Epidermal melanocyte (primary cell): Measurements from ENCODE around the gene PRKAR2A.

Source experiments
- DNase-seq: peaks from one replicate; pipeline ENCODE4 v3.0.0; 2011; ENCODE audit warnings: low spot score; ENCODE audit not compliant: insufficient read length

Gene PRKAR2A

DNA sequence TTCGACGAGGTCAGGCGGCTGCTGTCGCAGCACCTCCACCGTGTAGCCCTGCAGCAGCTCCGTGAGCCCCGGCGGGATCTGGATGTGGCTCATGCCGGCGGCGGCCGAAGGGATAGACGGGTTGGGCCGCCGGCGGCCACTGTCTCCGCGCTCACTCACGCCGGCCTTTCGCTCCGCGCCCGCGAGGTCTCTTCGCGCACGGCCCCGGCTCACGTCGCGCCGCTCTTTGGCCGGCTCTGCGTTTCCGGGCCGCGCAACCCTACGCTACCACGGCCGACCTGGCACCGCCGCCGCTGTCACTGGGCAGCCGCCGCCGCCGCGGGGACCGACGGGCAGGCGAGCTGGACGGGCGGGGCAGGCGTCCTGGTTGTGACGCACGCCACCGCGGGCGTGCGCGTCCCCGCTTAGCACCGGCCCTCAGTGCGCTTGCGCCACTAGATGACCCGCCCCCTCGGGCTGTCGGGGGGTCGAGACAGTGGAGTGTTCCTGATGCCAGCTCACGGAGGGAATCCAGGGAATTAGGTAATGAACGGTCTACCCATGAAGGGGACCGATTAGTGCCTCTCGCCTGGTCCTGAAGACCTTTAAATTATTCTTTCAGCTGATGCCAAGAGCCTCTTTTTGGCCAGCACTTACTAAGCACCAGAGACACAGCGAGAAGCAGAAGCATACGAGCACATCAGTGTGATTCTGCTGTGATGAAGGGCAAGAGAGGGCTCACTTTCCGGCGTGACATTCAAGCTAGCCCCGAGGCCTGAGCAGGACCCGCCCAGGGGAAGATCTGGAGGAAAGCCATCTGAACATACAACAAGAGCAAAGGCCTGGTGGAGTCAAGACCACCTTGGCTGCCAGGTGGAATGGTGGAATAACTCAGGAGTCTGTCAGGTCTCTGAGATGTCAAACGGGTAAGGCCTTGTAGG is at the start of gene PRKAR2A:
Gene PRKAR2A, minus strand, starts transcription at position 371 of the 920 bp plus-strand sequence. Its CDS starts 278 bp downstream, at position 93.
- DNase-seq, result peak; percentile 94

DNA sequence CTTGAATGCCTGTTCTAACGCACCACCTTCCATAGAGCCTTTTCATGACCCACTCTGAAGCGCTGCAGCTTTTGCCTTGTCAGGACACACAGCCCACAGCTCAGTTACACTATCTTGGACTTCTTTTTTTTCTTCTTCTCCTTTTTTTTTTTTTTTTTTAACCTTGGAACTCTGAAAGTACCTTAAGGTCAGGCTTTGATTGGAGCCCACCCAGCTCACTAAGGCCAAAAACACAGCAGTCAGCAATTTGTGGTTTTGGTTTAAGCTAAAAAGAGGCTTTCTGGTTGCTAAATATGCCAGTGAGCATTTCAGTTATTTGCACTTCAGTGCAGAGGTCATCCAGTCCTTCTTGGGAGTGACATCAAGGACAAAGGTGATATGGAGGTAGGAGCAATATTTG is 49.3 kb upstream of the PRKAR2A start:
- no peak for DNase-seq

DNA sequence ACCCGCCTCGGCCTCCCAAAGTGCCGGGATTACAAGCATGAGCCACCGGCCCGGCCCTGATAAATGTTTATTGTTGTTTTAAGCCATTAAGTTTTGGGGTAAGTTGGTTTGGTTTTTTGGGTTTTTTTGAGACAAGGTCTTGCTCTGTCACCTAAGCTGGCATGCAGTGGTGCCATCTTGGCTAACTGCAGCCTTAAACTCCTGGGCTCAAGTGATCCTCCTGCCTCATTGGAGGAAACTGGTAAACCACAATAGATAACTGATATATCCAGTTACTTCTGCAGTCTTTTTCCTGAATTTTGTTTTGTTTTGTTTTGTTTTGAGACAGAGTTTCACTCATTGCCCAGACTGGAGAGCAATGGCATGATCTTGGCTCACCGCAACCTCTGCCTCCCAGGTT is 46.8 kb upstream of the PRKAR2A start:
- no peak for DNase-seq

DNA sequence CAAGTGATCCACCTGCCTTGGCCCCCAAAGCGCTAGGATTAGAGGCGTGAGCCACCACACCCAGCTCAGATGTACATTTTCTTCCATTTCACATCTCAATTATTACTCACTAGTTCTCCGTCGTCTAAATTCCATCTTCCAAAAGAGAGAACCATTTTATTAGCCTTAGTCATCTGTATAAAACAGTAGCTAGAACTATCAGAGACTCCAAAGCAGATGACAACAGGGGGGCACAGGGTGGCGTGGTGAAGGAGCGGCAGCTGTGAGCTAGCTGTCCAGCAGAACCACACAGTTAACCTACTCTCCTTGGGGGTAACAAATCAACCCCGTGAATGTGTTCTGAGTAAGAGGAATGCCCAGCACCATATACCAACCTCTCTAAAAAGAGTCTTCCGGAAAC is 43.9 kb upstream of the PRKAR2A start:
- no peak for DNase-seq

DNA sequence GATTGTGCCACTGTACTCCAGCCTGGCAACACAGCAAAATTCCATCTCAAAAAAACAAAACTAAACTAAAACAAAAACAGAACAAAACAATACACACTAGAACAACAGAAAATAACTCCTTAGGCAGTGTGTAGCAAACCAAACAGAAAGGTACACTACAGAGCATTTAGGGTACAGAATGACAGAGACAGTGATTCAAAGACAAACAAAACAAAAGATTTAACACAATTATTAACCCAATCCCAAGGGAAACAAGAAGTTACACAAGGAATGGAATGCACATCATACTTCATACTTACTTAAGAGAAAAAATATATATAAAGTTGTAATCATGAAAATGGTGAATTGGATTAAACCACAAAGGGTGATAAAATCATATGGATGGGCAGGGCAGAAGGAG is 38.1 kb upstream of the PRKAR2A start:
- no peak for DNase-seq

DNA sequence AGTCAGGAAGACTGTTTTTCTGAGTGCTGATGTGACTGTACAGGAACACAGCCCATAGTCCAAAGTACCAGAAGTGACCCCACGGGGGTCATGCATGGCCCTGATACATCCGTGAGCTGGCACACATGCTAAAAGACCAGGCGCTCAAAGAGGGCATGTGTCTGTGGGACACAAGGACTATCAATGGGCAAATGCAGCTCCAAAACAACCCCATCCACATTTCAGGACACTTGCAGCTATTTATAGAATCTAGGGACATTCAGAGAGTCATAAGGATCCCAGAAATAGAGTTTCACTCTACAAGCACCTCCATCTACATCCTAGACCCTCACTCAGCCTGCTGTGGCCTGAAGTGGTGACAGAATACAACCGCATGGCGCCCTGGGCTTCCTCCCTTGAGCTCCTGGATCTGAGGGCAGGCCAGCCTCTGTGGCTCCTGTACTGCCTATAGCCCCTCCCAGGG is 34.0 kb upstream of the PRKAR2A start:
- DNase-seq, result no peak

DNA sequence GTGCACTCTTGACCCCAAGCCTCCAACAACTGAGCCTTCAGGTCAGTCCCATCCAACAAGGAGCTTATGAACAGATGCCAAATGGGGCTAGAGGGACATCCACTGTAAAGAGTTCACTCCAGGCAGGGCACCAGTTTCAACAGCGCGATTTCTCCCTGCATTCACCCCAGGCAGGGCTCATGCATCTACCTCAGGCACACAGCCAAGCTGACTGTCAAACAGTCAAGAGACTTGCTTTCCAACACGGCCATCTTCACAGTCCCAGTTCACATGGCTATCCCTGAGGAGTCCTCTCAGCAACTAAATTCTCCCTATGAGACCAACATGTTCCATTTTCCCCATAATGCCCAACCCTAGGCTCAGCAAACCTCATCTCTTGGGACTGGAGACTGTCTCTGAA is 33.3 kb upstream of the PRKAR2A start:
- DNase-seq, result no peak

DNA sequence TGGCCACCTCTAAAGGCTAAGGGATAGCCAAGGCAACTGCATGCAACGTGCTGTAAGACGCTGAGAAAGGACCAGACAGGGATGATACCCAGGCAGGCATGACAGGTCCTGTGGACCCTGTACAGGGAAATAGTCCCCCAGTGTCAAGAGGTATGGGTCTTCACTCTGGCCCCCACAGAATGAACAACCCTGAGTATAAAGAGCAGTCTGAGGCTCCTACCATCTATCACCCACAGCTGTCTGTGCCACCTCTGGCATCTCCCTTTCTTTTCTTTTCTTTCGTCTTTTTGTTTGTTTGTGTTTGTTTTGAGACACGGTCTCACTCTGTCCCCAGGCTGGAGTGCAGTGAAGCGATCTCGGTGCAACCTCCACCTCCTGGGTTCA is 32.3 kb upstream of the PRKAR2A start:
- no peak for DNase-seq

DNA sequence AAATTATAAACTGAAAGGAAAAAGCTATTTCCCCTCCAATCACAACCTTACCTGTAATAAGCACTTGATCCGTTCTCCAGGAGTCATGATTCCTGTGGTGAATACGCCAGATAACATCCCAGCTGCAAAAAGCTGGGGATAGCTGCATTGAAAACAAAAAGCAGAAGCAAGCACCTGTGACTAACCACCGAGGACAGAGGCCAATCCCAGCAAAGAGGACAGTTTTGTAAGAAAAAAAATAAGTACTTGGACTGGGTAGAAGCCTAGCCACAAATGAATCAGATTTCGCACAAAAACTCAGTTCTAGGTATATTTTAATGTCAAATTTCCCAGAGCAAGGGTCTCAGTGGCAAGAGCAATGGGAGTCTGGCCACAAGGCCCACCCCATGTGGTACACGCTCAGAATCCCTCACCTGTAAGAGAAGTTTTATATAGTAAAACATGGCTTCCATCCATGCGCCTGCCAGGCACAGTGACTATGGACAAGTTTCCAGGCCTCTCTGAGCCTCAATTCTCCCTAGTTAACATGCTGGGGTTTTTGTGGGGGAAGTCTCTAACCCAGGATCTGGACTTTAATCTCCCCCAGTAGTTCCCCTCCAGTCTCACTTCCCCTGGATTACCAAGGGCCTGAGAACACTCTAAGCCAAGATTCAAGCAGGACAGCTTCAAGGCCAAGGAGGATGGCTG is 31.8 kb upstream of the PRKAR2A start:
- no peak for DNase-seq

DNA sequence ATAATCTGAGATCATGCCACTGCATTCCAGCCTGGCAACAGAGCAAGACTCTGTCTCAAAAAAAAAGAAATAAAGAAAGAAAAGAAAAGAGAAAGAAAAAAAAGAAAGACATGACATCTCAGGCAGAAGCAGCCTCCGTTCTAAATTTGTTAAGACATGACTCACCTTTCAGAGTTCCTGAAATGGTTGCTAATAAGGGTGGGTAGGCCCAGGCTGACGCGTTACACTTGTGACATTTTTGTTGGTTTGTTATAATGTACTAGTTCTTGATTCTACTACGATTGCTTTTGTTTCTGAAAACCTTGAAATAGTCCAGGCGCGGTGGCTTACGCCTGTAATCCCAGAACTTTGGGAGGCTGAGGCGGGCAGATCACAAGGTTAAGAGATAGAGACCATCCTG is 30.0 kb upstream of the PRKAR2A start:
- no peak for DNase-seq

DNA sequence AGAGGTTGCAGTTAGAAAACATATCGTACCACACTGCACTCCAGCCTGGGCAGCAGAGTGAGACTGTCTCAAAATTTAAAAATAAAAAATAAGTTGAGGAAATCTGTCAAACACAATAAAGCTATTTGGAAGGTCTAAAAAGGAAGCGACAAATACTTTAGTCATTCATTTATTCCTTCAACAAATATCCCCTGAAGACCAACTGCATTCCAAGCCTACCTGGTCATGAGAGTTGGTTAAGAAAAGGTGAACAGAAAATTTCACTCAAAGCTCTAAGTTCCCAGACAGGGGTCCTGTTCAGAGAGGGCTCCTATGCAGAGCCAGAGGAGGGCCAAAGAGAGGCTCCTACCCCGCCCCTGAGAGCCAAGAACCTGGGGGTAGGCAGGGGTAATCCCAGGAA is 15.4 kb upstream of the PRKAR2A start:
- DNase-seq, result no peak

DNA sequence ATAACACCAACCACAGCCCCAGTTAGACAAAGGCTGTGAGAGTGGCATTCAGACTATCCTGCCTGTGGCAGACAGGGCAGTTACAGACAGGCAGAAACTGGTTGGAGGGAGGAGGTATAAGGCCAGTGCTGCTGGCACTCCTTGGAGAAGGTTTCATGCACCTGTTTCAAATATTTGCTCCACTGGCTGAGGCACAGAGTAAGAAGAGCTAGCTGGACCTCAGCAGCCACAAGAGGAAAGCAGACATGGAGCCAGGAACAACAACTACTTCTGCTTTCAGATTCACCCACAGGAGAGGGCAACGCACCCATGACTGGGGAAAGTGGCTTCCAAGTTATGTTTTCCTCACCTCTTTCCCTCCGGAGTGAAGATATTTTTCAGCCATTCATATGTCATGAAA is 11.5 kb upstream of the PRKAR2A start:
- no peak for DNase-seq

DNA sequence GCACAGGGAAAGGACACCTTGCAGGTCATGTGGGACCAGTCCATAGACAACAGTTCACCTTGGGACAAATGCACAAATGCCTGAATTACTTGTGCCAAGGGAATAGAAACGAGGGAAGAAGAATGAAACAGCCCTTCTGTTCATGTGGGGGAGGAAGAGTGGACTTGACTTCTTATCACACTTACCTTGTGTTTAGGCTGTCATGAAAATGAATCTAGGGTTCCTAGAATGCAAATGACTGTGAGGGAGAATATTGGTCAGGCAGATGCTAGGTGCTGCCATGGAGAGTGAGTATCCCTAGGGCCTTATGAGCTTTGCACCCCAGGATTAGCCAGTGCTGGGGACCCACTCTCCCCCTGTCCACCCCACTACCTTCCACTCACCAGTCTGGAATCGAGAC is 11.0 kb upstream of the PRKAR2A start:
- DNase-seq, result no peak

DNA sequence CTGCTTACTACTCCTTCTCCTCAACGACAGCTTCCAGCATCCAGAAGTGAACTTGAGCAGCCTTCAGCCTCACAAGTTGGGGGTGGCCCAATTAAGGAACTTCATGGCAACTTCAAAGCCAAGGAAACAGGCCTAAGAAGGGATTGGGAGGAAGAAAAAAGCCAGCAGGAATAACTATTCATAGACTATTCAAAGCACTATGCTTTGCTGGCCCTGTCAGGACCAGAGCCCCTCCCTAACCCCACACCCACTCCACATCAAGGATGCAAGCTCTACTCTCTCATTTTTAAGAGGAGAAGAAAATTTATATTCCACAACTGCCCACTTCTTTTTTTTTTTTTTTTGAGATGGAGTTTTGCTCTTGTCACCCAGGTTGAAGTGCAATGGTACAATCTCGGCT is 10.0 kb upstream of the PRKAR2A start:
- no peak for DNase-seq

DNA sequence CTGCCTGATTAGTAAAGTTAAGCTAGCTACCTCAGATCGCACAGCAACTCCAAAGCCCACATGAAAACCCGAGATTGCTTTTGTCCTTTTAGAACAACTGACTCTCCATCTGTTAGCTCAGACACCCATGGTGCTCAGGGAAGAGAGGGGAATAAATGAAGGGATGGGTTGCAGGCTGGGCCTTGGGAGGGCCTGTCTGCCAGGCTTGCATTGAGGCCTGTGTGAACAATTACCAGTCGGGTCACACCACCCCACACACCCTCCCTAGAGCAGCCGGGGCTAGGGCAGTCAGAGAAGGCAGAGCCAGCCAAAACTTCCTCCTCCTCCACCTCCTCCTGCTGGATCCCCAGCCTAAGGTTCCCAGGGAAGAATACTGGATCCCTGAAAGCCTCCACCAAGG is 8.8 kb upstream of the PRKAR2A start:
- no peak for DNase-seq

DNA sequence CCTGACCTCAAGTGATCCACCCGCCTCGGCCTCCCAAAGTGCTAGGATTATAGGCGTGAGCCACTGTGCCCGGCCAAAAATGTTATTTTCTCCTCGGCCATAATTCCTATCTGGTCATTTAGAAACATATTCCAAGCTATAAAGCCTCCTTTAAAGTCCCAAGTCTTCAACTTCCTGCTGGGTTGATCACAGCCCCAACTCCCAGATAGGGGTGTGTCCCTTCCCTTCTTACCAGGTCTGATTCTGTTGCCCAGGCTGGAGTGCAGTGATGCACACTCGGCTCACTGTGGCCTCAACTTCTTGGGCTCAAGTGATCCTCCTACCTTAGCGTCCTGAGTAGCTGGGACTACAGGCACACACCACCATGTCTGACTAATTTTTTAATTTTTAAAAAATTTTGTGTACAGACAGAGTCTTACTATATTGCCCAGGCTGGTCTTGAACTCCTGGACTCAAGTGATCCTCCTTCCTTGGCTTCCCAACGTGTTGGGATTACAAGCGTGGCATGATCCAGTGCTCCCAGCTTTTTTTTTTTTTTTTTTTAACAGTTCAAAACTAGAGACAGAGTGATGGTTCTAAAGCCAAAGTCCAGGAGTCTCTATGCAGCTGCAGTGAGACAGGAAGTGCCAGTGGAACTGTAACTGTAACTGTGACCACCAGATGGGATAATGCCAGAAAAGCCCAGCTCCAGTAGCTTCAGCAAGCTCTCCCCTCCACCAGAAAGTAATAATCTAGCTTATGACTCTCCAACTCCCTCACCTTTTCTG is 8.2 kb upstream of the PRKAR2A start:
- DNase-seq, result no peak

DNA sequence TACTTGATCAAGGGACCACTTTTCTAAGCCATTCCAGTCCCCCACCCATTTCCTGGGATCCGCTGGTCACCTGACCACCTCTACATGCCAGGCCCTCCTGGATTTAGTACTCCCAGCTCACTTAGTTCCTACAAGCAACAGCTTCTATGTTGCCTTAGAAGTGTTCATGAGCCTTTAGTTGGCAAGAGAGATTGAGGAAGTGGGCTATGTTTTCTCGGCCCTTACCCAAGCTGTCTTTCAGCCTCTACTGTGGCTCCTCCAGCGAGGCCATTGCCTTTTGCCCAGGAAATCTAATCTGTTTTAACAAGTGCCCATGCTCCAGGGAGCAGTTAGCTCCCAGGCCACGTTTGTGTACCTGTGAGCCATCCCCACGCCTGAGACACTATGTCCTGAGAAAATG is 4.5 kb upstream of the PRKAR2A start:
- DNase-seq, result no peak

DNA sequence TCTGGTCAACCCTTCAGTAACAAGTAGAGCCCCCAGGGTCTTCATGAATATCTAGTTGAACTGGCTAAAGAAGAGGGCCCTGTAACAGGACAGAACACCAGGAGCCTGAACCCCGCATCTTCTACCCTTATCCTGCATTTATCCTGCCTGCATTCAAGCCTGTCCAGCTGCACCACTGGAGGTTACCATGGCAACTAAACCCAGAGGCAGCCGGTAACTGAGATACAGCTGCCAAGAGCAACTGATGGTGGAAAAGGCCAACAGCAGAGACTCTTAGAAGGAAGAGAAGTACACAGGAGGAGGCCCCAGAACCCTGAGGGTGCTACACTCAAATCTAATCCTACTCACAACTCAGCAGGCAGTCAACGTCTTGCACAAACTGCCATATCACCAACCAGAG is 3.7 kb upstream of the PRKAR2A start:
- DNase-seq, result no peak

DNA sequence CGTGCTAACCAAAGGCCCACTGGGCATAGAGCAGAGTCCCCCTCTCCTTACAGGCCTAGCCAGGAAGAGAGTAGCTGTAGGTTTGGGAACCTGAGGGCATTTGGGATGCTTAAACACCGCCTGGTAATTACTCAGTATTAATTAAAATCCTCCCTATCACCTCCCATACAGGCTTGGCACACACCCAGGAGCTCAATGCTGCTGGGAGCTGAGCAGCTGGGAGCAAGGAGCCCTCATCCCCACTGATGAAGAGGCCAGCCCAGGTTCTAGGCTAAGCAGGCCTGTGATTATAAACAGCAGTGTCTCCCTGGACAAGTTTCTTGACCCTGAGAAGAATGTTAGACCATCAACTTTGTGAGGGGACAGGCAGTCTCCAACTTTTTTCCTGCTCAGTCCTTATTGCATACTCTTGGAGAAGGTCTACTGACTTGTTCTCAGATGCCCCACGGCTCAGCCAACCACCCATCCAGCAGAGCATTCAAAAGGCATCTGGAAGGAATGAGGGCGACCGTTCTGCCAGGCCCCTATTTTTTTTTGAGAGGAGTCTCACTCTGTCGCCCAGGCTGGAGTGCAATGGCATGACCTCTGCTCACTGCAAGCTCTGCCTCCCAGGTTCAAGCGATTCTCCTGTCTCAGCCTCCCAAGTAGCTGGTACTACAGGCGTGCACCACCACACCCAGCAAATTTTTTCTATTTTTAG is 1.3 kb upstream of the PRKAR2A start:
- DNase-seq, result no peak

DNA sequence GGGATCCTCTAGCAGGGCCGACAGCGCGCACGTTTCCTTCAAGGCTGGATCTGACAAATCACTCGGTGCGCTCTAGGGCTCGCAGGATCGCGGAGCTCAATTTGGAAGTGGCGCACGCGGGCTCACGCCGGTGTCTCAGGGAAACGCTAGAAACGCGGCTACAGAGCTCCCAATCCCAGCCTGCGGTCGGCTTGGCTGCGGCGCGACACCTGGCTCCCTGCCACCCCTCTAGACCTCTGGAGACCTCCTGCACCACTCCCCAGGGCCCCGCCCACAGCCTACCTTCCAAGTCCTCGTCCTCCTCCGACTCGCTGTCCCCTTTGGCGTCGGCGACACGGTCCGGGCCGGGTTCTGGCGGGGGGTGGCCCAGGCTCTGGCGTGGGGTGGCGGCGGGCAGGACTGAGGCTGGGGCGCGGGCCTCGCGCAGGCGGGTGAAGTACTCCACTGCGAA is 596 bp downstream of the PRKAR2A start:
- peak; percentile 42 for DNase-seq

DNA sequence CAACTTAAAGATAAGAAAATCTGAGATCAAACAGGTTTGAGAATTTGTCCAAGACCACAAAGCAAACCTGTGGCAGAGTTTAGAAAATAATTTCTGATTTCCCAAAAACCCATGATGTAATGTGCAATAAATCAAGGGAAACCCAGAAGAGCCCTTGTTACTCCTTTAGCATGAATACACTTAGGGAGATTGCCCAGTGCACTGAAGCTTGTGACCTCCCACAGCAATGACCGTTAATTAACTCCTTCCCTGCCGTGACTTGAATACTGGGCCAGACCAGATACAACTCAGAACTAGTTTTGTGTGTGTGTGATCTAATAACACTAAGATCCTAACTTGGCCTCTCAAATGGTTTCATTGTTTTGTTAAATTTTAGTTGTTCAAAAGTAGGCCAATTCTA is 2.5 kb downstream of the PRKAR2A start:
- no peak for DNase-seq
